ENCODE measurements around the gene GALNT11.

Gene GALNT11

DNA sequence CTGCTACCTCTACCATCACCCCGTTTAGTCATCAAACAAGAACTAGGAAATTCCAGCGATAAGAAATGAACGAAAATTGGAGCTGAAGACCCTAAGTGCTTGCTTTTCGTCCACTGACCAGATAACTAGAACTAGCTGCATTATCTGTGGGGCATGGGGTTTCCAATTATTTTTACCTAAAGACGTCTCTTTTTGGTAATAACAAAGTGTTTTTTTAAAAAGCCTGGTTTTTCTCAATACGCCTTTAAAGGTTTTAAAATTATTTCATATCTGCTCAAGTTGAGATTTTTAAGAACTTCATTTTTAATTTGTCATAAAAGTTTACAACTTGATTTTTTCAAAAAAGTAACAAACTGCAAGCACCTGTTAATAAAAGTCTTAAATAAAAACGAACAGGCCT is 104.2 kb downstream of the GALNT11 start:
- H2AFZ ChIP-seq (ENCODE audit: low read length): no peak overlapping the region
- DNase-seq: no peak
- peaks cover 6% of the 10 kb centered on the region; the same call in 1 of the 2 replicates for H3K36me3 ChIP-seq (replicated peaks; ENCODE audit: insufficient read depth, low read length)
- H3K4me3 ChIP-seq (ENCODE audit: low read length): no peak overlapping the region
- TF ChIP-seq, protein P1, sequence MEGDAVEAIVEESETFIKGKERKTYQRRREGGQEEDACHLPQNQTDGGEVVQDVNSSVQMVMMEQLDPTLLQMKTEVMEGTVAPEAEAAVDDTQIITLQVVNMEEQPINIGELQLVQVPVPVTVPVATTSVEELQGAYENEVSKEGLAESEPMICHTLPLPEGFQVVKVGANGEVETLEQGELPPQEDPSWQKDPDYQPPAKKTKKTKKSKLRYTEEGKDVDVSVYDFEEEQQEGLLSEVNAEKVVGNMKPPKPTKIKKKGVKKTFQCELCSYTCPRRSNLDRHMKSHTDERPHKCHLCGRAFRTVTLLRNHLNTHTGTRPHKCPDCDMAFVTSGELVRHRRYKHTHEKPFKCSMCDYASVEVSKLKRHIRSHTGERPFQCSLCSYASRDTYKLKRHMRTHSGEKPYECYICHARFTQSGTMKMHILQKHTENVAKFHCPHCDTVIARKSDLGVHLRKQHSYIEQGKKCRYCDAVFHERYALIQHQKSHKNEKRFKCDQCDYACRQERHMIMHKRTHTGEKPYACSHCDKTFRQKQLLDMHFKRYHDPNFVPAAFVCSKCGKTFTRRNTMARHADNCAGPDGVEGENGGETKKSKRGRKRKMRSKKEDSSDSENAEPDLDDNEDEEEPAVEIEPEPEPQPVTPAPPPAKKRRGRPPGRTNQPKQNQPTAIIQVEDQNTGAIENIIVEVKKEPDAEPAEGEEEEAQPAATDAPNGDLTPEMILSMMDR (IDR thresholded peaks at IDR 0.05; ENCODE audit: low read length): no peak
- TF ChIP-seq EZH2phosphoT487 (IDR thresholded peaks at IDR 0.05; ENCODE audit: low read length) (no peak), EZH2 (optimal IDR thresholded peaks at IDR 0.05; ENCODE audit: low read depth, low read length) (no peak)
- H3K4me2 ChIP-seq (ENCODE audit: low read depth, low read length): no peak overlapping the region
- H3K4me1 ChIP-seq (ENCODE audit: low read length): no peaks in the 10 kb centered on the region
- H3K9me2 ChIP-seq (replicated peaks; ENCODE audit: insufficient read depth, low read length): no peaks in the 10 kb centered on the region
- no peaks in the 10 kb centered on the region for H3F3A ChIP-seq (ENCODE audit: insufficient read depth, low read length)
- H3K79me2 ChIP-seq (ENCODE audit: low read length): no peaks in the 10 kb centered on the region
- no peak overlapping the region for H3K9ac ChIP-seq (ENCODE audit: low read length)
- no peak overlapping the region for H3K27ac ChIP-seq (ENCODE audit: low read length)
- no peaks in the 10 kb centered on the region for H3K27me3 ChIP-seq (replicated peaks; ENCODE audit: insufficient read depth, low read length)
- H4K20me1 ChIP-seq (ENCODE audit: insufficient read depth, low read length): no peaks in the 10 kb centered on the region
- H3K9me3 ChIP-seq (replicated peaks; ENCODE audit: insufficient read depth, low read length): no peaks in the 10 kb centered on the region

- H4K20me1 ChIP-seq (ENCODE audit: insufficient read depth, low read length): no peaks in the 10 kb centered on the region
- H3K9me2 ChIP-seq (replicated peaks; ENCODE audit: insufficient read depth, low read length): no peaks in the 10 kb centered on the region
- H3F3A ChIP-seq (ENCODE audit: insufficient read depth, low read length): no peaks in the 10 kb centered on the region
- no peak overlapping the region for H3K27ac ChIP-seq (ENCODE audit: low read length)
- H3K36me3 ChIP-seq (replicated peaks; ENCODE audit: insufficient read depth, low read length): no peaks in the 10 kb centered on the region; the same call in 1 of the 2 replicates
- no peak for DNase-seq
- no peaks in the 10 kb centered on the region for H3K79me2 ChIP-seq (ENCODE audit: low read length)
- H3K4me1 ChIP-seq (ENCODE audit: low read length): no peaks in the 10 kb centered on the region
- no peak for TF ChIP-seq EZH2phosphoT487 (IDR thresholded peaks at IDR 0.05; ENCODE audit: low read length)
- TF ChIP-seq, protein P1 (IDR thresholded peaks at IDR 0.05; ENCODE audit: low read length): no peak
- no peaks in the 10 kb centered on the region for H3K9me3 ChIP-seq (replicated peaks; ENCODE audit: insufficient read depth, low read length)
- H3K4me3 ChIP-seq (ENCODE audit: low read length): no peak overlapping the region
- no peak overlapping the region for H2AFZ ChIP-seq (ENCODE audit: low read length)
- no peak overlapping the region for H3K9ac ChIP-seq (ENCODE audit: low read length)
- H3K27me3 ChIP-seq (replicated peaks; ENCODE audit: insufficient read depth, low read length): no peaks in the 10 kb centered on the region
- H3K4me2 ChIP-seq (ENCODE audit: low read depth, low read length): no peak overlapping the region
These were observed 105.5 kb downstream of the GALNT11 start for GRCh38 chr7:152130658-152131590.

DNA sequence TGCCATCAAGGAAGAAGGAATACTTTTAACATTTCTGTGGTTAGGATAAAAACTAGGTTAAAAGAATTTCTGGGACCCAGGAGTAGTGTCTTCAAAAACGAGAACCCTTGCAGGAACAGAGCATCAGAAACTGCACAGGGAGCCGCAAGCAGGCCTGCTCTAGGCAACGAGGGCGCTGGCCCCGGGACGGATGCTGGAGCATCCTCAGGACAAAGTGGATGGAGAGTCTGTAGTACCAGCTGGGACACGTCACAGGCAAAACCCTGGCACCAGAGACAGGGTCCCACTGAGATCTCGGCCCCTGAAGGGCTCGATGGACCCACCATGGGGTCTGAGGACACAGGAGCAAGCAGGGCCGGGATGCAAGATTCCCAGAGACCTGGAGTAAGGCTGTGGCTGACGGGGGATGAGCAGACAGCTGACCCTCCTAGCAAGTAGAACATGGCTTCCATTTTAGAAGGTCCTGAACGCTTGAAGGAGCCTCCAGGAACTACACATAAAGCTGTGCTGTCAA is 106.6 kb downstream of the GALNT11 start:
- Histone ChIP-seq H3K4me1 (ENCODE audit: low read length) (no peaks in the 10 kb centered on the region), H3K27me3 (replicated peaks; ENCODE audit: insufficient read depth, low read length) (no peaks in the 10 kb centered on the region), H3K9me2 (replicated peaks; ENCODE audit: insufficient read depth, low read length) (no peaks in the 10 kb centered on the region), H3K9ac (ENCODE audit: low read length) (no peak overlapping the region), H3F3A (ENCODE audit: insufficient read depth, low read length) (no peaks in the 10 kb centered on the region), H3K4me2 (ENCODE audit: low read depth, low read length) (no peak overlapping the region), H3K27ac (ENCODE audit: low read length) (no peak overlapping the region), H4K20me1 (ENCODE audit: insufficient read depth, low read length) (no peaks in the 10 kb centered on the region), H3K9me3 (replicated peaks; ENCODE audit: insufficient read depth, low read length) (no peaks in the 10 kb centered on the region), H3K79me2 (ENCODE audit: low read length) (no peaks in the 10 kb centered on the region), H3K36me3 (replicated peaks; ENCODE audit: insufficient read depth, low read length) (no peaks in the 10 kb centered on the region; the same call in 1 of the 2 replicates), H2AFZ (ENCODE audit: low read length) (no peak overlapping the region), H3K4me3 (ENCODE audit: low read length) (no peak overlapping the region)
- TF ChIP-seq EZH2phosphoT487 (IDR thresholded peaks at IDR 0.05; ENCODE audit: low read length) (no peak), EZH2 (optimal IDR thresholded peaks at IDR 0.05; ENCODE audit: low read depth, low read length) (no peak)
- TF ChIP-seq, protein P1 (IDR thresholded peaks at IDR 0.05; ENCODE audit: low read length): no peak
- no peak for DNase-seq
